Stomach (tissue), 4 donors: Measurements from ENCODE around the gene PPP1R15A.

Experiments
- CTCF ChIP-seq, 7 experiments: fragments of 450-650 bp in 4 of 7; fragments of 200-600 bp in 3 of 7; sonication (generic) in 3 of 7; IDR thresholded peaks; one replicate each; pipeline ENCODE4 v1.5.1; 2016 to 2019; ENCODE audit warnings: antibody characterized with exemption in 7 of 7, control low read depth in 2 of 7, mild to moderate bottlenecking in 1 of 7
- EP300 ChIP-seq: sonication (generic); formaldehyde crosslinking; IDR thresholded peaks from one replicate; pipeline ENCODE4 v1.6.1; 2017; ENCODE audit warnings: antibody characterized with exemption
- POLR2A ChIP-seq, 4 donors: fragments of 450-650 bp; IDR thresholded peaks; one replicate each; pipeline ENCODE4 v1.6.1; 2016; ENCODE audit warnings: antibody characterized with exemption in 4 of 4, control low read depth in 2 of 4, mild to moderate bottlenecking in 1 of 4, moderate library complexity in 1 of 4
- POLR2AphosphoS5 ChIP-seq, 3 donors: sonication (generic); formaldehyde crosslinking; IDR thresholded peaks; one replicate each; pipeline ENCODE4 v1.6.1; 2016; ENCODE audit warnings: antibody characterized with exemption in 3 of 3

GRCh38 chr19:48830965-48831364, 41.3 kb upstream of the PPP1R15A start:
- TF ChIP-seq POLR2AphosphoS5 (IDR thresholded peaks at IDR 0.05) (no peak), CTCF (IDR thresholded peaks at IDR 0.05) (no peak), EP300 (no peak), POLR2A (IDR thresholded peaks at IDR 0.05) (no peak)
